GM21447 (cell line): ENCODE results near the gene RBM4.
A peak's percentile ranks its signal among the peaks of the same experiment; 100 is the strongest.
"Not testable (repeated sequence)": the region's sequence is repeated elsewhere in the genome, so short reads cannot be mapped to it uniquely, and the experiment has no call there.

Source experiments
- ATAC-seq: cut with Tn5 transposase; IDR thresholded peaks from one replicate; pipeline ENCODE4 v1.9.1; 2021; ENCODE audit not compliant: unreplicated experiment

RBM4 gene

GRCh38 chr11:66616379-66617154 lies 21.9 kb upstream of the RBM4 start, which contains the start of gene RBM14:
RBM14 (plus strand) TSS chr11:66616630; CDS start chr11:66616721, 91 bp downstream.
- peak; percentile 78 for ATAC-seq

DNA sequence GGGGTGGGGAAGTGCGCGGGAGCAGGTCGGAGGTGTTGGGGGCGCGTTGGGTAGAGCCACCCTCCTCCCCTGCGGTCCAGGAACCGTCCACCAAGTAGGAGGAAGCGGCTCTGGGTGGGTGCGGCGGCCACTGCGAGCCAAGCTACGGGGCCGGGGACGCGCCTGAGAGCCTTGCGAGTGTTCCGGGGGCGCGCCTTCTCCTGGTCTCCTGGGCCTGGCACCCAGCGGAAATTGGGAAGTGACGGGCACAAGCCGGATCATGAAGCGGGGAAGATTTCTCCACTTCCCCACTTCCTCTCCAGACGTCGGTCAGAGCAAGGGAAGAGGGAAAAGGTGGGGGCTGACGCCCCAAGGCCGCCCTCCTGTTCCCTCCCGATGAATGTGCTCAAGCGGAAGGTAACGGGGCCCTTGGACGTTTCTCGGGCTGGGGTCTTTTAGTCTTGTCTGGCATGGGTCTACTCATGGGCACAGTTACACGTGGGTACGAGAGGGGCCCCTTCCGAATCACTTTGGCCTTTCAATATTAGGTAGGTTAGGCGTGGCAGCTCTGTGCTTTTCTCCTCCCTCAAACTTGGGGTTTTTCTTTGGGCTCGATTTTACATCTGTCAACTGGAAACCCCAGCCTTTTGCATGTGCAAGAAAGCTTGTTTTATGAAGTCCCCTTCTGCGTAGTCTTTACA lies 21.2 kb upstream of the RBM4 start:
- ATAC-seq: no peak

DNA sequence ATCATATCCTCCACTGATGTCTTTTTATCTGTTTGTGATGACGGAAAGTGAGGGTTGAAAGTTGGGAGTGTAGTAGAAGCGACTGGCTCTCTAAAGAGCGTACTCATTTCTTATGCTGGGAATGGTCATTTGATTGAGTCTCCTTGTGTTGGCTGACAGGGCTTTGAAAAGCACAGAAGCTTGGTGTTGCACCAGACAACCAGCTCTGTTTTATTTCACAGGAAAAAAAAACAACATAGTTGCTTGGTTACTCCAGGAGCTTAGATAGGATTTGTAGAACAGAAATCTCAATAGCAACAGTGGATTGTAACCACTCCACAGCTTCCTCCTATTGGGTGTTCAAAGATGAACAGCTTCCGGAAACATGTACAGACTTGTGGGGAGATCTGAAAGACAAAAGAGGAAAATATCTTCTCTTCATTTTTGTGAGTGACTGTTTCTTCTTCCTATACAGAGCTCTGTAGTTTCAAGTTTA lies 19.4 kb upstream of the RBM4 start:
- ATAC-seq: no peak

DNA sequence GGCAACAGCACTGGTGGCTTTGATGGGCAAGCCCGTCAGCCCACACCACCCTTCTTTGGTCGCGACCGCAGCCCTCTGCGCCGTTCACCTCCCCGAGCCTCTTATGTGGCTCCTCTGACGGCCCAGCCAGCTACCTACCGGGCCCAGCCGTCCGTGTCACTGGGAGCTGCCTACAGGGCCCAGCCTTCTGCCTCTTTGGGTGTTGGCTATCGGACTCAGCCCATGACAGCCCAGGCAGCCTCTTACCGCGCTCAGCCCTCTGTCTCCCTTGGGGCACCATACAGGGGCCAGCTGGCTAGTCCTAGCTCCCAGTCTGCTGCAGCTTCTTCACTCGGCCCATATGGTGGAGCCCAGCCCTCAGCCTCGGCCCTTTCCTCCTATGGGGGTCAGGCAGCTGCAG lies 14.1 kb upstream of the RBM4 start:
- ATAC-seq: no peak

- no peak for ATAC-seq
Measured at GRCh38 chr11:66625041-66625751, 13.3 kb upstream of the RBM4 start.

DNA sequence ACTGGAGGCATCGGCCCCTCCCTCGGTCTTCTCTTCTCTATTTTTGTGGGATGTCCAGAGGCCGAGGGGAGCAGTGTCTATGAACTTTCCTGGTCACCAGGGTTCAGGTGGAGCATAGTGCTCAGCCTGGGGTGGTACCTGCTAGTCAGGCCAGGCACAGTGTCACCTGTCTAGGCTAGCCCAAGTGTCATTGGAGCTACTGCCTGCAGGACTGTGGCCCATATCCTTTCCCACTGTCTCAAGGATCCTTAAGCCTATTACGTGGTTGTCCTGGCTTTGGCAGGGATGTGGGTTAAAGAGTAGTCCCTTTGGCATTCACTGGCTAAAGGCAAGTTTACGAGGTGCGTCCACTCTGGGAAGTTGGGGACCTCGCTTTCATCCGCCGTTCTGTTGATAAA lies 12.8 kb upstream of the RBM4 start:
- ATAC-seq: no peak

DNA sequence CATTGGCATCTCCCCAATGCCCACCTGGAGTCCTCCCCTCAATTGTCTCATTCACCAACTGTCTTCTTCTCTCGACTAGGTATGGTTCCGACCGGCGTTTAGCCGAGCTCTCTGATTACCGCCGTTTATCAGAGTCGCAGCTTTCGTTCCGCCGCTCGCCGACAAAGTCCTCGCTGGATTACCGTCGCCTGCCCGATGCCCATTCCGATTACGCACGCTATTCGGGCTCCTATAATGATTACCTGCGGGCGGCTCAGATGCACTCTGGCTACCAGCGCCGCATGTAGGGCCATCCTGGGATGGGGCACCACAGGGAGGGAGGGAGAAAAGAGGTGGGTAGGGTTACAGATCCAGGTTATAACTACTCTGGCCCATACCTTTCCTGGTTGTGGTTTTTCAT lies 12.1 kb upstream of the RBM4 start:
- no peak for ATAC-seq

- ATAC-seq: no peak
Measured at GRCh38 chr11:66626926-66627325, 11.6 kb upstream of the RBM4 start.

GRCh38 chr11:66628061-66628603 lies 10.4 kb upstream of the RBM4 start:
- no peak for ATAC-seq

- no peak for ATAC-seq
Measured at GRCh38 chr11:66629356-66629755, 9.1 kb upstream of the RBM4 start.

DNA sequence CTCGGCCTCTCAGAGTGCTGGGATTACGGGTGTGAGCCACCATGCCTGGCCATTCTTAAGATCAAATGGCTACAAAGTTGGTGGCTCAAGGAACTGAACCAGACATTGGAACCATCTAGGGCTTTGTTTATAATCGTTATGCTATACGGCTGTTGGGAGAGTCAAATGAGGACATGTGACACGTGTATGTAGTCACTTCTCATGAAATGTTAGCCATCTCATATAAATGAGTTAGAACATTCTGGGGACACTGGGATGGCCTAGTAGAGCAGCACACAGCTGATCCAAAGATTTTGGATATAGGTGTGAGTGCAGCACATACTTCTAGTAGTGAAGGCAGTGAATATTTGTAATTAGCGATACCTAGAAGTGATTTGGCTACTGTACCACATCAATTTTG lies 6.6 kb upstream of the RBM4 start:
- ATAC-seq: no peak

- no peak for ATAC-seq
Measured at GRCh38 chr11:66632952-66633351, 5.6 kb upstream of the RBM4 start.

DNA sequence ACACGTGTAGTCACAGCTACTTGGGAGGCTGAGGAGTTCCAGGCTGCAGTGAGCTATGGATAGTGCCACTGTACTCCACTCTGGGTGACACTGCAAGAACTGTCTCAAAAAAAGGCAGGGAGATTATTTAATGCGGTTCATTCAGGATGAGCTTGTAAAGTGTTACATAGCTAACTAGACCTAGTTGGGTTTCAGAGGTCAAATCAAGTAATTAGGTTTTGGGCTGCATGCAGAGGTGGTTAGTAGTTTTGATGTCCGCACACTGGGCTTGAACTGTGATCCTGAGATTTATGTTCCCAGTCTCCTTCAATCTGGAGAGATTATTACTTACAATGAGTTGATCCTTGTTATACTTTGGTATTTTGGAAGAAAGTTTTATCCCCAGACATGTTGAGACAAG lies 2.1 kb upstream of the RBM4 start:
- no peak for ATAC-seq

DNA sequence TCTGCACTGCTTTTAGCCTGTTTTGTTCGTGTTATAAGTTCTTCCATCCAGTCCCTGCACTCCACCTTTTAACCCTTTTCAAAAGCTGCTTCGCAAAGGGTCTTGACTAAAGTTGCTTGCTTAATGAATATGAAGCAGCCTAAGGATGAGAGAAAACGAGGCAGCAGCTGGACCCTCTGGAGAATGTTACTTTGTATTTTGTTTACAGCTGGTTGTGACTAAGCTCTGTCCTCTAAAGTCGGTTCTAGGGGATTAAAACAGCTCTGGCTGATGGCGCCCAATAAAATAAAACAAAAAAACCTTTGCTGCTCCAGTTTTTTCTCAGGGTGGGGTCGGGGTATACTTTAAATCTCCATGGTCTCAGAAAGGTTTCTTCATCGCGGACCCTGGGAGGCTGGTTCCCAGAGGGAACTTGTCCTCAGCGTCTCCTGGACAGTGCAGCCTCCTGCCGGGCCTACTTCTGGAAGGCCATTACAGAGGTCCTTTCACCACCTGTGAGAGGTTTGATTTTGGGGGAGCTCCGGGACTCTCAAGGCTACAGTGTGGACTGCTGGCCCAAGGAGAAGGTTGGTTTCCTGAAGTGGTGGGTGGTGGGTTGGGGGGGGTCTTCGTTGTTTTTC lies 836 bp upstream of the RBM4 start:
- ATAC-seq: no peak

GRCh38 chr11:66639066-66639813 lies 737 bp downstream of the RBM4 start:
- no peak for ATAC-seq

- not testable (repeated sequence) for ATAC-seq
Measured at GRCh38 chr11:66639814-66640340, 1.4 kb downstream of the RBM4 start.

- no peak for ATAC-seq
Measured at GRCh38 chr11:66641834-66642233, 3.3 kb downstream of the RBM4 start.

GRCh38 chr11:66643745-66644437 lies 5.4 kb downstream of the RBM4 start:
- ATAC-seq: no peak

DNA sequence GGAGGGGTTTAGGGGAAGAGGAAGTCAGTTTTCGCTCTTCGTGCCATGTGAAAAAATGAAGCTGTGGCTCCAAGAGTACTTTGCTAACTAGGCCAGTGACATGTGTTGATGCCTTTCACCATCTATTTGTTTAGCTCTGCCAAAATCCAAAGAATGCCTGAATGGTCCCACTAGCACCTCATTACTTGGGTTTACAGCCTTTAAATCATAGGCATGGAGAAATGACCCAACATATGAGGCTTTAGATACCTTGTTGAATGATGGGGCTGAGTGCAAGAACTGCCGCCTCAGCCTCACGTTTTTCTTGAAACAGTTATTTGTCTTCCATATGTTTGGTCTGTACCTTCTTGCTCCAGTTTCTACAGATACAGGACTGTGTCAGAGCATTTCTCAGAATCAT lies 8.3 kb downstream of the RBM4 start:
- no peak for ATAC-seq

GRCh38 chr11:66649903-66650302 lies 11.4 kb downstream of the RBM4 start:
- ATAC-seq: no peak
